ENCODE measurements around the gene VPS8.
A peak's percentile ranks its signal among the peaks of the same experiment; 100 is the strongest.

The VPS8 gene

GRCh38 chr3:184811999-184812661, at the start of gene VPS8:
TSS of gene VPS8 (plus strand) at chr3:184812166. CDS start at chr3:184824633, 12,467 bp downstream.
- Histone ChIP-seq H2AFZ (ENCODE audit: low read length) (peak within 1 kb of the TSS; percentile 86), H3K4me1 (ENCODE audit: insufficient read depth, low read length, severe bottlenecking) (peaks cover 25% of the 10 kb centered on the region), H4K20me1 (ENCODE audit: insufficient read depth, low read length) (no peaks in the 10 kb centered on the region), H3K27me3 (ENCODE audit: insufficient read depth, low read length) (no peaks in the 10 kb centered on the region), H3K9me3 (ENCODE audit: low read length) (no peaks in the 10 kb centered on the region), H3K79me2 (ENCODE audit: insufficient read depth, low read length) (peaks cover 14% of the 10 kb centered on the region), H3K9me2 (ENCODE audit: low read depth, low read length) (no peaks in the 10 kb centered on the region), H3K36me3 (ENCODE audit: insufficient read depth, low read length) (peaks cover 8% of the 10 kb centered on the region; the same call in 1 of the 2 replicates), H3K4me3 (ENCODE audit: low read depth, low read length, poor library complexity, severe bottlenecking) (peak within 1 kb of the TSS; percentile 83), H3K9ac (ENCODE audit: low read length) (peak within 1 kb of the TSS; percentile 79), H3K4me2 (ENCODE audit: low read length) (peak within 1 kb of the TSS; percentile 90), H3K27ac (ENCODE audit: low read depth, low read length, poor library complexity, severe bottlenecking) (no peak within 1 kb of the TSS), H3F3A (ENCODE audit: insufficient read depth, low read length) (no peaks in the 10 kb centered on the region)
- TF ChIP-seq EZH2 (IDR thresholded peaks at IDR 0.05; ENCODE audit: borderline replicate concordance, low read length) (no peak), CTCF (IDR thresholded peaks at IDR 0.05; ENCODE audit: low read length) (peak; percentile 24; the same call in 1 of the 2 replicates)

- no peaks in the 10 kb centered on the region for H3K9me3 ChIP-seq (ENCODE audit: low read length)
- no peak overlapping the region for H3K4me3 ChIP-seq (ENCODE audit: low read depth, low read length, poor library complexity, severe bottlenecking)
- H3K36me3 ChIP-seq (ENCODE audit: insufficient read depth, low read length): no peaks in the 10 kb centered on the region
- no peaks in the 10 kb centered on the region for H4K20me1 ChIP-seq (ENCODE audit: insufficient read depth, low read length)
- no peak overlapping the region for H3K9ac ChIP-seq (ENCODE audit: low read length)
- H3K27ac ChIP-seq (ENCODE audit: low read depth, low read length, poor library complexity, severe bottlenecking): no peak overlapping the region
- H3K79me2 ChIP-seq (ENCODE audit: insufficient read depth, low read length): no peaks in the 10 kb centered on the region
- no peak overlapping the region for H2AFZ ChIP-seq (ENCODE audit: low read length)
- H3K9me2 ChIP-seq (ENCODE audit: low read depth, low read length): no peaks in the 10 kb centered on the region
- no peaks in the 10 kb centered on the region for H3F3A ChIP-seq (ENCODE audit: insufficient read depth, low read length)
- TF ChIP-seq CTCF (IDR thresholded peaks at IDR 0.05; ENCODE audit: low read length) (no peak), EZH2 (IDR thresholded peaks at IDR 0.05; ENCODE audit: borderline replicate concordance, low read length) (no peak)
- H3K4me1 ChIP-seq (ENCODE audit: insufficient read depth, low read length, severe bottlenecking): no peaks in the 10 kb centered on the region
- H3K27me3 ChIP-seq (ENCODE audit: insufficient read depth, low read length): no peaks in the 10 kb centered on the region
- no peak overlapping the region for H3K4me2 ChIP-seq (ENCODE audit: low read length)
Observed at GRCh38 chr3:184764191-184764590, 47.8 kb upstream of the VPS8 start.

- no peaks in the 10 kb centered on the region for H3K27me3 ChIP-seq (ENCODE audit: insufficient read depth, low read length)
- no peak overlapping the region for H3K4me2 ChIP-seq (ENCODE audit: low read length)
- TF ChIP-seq EZH2 (IDR thresholded peaks at IDR 0.05; ENCODE audit: borderline replicate concordance, low read length) (no peak), CTCF (IDR thresholded peaks at IDR 0.05; ENCODE audit: low read length) (no peak)
- no peaks in the 10 kb centered on the region for H3F3A ChIP-seq (ENCODE audit: insufficient read depth, low read length)
- H4K20me1 ChIP-seq (ENCODE audit: insufficient read depth, low read length): no peaks in the 10 kb centered on the region
- no peak overlapping the region for H3K4me3 ChIP-seq (ENCODE audit: low read depth, low read length, poor library complexity, severe bottlenecking)
- H3K79me2 ChIP-seq (ENCODE audit: insufficient read depth, low read length): no peaks in the 10 kb centered on the region
- H3K9me3 ChIP-seq (ENCODE audit: low read length): no peaks in the 10 kb centered on the region
- H3K4me1 ChIP-seq (ENCODE audit: insufficient read depth, low read length, severe bottlenecking): no peaks in the 10 kb centered on the region
- no peak overlapping the region for H3K27ac ChIP-seq (ENCODE audit: low read depth, low read length, poor library complexity, severe bottlenecking)
- H3K36me3 ChIP-seq (ENCODE audit: insufficient read depth, low read length): no peaks in the 10 kb centered on the region
- H3K9me2 ChIP-seq (ENCODE audit: low read depth, low read length): no peaks in the 10 kb centered on the region
- H3K9ac ChIP-seq (ENCODE audit: low read length): no peak overlapping the region
- no peak overlapping the region for H2AFZ ChIP-seq (ENCODE audit: low read length)
Observed at GRCh38 chr3:184765047-184765729, 46.8 kb upstream of the VPS8 start.

Data from OCI-LY1 (cell line).